ENCODE measurements around the gene MRPL49.
"Not testable (repeated sequence)": the region's sequence is repeated elsewhere in the genome, so short reads cannot be mapped to it uniquely, and the experiment has no call there.

MRPL49 gene

DNA sequence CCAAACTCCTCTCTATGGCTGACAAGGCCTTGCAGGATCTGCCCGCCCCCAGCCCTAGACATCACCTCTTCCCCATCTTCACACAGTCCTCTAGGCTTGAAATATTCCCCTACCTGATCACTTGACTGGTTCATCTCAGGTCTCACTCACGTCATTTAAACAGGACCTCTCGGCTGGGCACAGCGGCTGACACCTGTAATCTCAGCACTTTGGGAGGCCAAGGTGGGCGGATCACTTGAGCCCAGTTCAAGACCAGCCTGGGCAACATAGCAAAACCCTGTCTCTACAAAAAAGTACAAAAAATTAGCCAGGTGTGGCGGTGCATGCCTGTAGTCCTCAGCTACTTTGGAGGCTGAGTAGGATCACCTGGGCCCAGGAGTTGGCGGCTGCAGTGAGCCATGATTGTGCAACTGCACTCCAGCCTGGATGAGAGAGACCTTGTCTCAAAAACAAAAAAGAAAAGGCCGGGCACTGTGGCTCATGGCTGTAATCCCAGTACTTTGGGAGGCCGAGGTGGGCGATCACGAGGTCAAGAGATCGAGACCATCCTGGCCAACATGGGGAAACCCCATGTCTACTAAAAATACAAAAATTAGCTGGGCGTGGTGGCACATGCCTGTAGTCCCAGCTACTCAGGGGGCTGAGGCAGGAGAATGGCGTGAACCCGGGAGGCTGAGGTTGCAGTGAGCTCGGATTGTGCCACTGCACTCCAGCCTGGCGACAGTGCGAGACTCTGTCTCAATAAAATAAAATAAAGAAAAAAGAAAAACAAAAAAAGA lies 3.0 kb upstream of the MRPL49 start:
- DNase-seq = not testable (repeated sequence)

- DNase-seq = no peak
These were observed 2.5 kb upstream of the MRPL49 start for GRCh38 chr11:65119670-65119995.

DNA sequence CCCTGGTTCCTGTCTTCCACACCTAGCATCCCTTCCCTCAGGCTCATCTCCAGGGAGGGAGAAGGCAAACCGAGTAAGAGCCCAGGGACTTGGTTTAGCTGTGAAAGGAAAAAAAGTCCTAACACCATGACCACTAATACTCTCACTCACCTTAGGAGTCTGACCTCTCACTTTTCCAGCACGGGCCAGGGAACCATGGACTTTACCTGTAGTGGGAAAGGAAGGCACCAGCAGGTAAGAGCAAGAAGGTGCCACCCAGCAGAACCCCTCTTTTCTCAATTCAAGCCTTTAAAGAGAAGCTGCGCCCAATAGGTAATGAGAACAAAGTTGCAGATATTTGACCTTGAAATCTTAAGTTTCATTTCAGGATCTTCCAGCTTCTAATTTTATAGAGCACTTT lies 1.3 kb upstream of the MRPL49 start:
- DNase-seq = no peak

GRCh38 chr11:65121447-65121864 lies 665 bp upstream of the MRPL49 start:
- DNase-seq = no peak

DNA sequence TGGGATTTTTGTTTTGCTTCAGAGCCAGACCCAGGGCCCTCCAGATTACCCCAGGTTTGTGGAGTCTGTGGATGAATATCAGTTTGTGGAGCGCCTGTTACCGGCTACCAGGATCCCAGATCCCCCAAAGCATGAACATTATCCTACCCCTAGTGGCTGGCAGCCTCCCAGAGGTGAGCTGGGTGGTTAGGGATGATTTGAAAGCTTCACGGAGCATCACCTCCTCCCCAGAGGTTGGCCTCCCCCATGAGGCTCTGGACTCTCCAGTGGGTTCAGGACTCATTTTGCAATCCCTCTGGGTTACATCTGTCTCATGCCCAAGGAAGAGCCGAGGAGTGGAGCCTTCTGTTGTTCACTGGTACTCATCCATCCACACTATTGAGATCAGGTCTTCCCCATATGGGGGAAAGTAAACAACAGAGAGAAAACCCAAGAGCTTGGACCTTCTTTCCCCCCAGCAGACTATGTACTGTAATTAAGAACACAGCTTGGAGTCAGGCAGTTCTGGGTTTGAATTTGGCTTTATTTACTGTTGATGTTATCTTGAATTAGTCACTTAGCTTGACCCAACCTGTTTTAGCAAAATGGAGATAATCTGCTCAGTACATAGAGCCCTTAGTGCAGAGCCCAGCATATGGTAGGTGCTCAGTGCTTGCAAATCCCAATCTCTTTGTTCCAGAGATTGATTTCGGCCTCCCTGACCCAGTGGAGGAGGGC lies 2.5 kb downstream of the MRPL49 start:
- DNase-seq = no peak

GRCh38 chr11:65125197-65126056 lies 3.3 kb downstream of the MRPL49 start:
- DNase-seq = no peak

DNA sequence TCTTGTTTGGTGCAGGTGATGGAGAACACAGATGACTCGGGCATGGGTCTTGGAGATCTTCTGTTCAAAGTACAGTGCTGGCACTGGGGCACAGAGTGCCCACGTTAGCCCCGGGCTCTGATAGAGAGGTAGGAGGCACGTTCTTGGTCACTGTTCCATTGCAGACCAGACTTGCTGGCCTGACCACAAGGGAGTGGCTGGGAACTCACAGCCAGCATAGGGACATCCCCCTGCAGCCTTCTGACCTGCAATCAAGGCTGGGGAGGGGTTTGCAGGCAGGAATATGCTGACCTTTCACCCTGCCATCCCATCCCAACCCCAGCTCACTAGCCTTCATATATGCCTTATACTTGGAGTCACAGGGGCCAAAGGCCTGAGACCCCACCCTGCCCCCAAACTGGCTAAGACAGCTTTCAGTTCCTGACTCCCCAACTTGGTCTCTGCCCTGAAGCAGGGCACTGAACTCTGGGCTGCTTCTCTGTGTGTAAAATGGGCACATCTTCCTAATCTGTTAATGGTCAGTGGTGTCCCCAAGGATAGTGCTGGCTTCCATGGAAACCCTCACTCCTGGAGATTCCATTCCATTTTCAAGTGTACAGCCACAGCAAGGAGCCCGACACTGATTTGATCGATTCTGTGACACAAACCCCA lies 4.6 kb downstream of the MRPL49 start:
- DNase-seq = no peak

DNA sequence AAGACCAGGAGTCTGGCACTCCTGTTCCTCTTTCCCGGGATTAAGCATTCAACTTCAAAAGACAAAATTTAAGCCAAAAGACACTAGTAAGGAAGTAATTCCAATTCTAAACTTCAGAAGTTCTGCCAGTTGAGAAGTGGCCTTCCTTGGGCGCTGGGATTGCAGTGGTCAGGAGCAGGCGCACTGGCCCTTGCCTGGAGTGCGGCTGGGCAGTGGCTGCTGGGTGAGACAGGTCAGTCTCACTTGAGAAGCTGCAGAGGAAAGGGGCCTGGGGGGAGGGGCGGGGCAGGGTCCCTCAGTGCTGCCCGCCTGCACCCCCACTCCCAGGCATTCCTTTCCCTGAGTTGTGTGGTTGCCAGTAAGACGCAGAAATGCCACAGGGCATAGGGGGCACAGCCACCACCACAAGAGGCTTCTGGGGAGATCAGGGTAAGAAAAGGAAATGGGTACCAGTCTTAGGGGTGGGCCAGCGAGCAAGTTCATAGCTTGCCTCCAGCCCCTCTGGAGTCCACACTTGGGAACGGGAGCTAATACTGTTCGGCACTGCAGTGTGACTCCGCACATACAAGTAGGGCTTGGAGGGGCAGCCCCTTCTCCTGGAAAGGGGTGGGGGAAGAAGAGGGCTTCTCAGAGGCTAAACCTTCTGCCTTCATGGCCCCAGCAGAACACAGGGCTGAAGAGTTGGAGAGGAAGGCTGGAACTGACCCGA lies 5.5 kb downstream of the MRPL49 start:
- DNase-seq = no peak

DNA sequence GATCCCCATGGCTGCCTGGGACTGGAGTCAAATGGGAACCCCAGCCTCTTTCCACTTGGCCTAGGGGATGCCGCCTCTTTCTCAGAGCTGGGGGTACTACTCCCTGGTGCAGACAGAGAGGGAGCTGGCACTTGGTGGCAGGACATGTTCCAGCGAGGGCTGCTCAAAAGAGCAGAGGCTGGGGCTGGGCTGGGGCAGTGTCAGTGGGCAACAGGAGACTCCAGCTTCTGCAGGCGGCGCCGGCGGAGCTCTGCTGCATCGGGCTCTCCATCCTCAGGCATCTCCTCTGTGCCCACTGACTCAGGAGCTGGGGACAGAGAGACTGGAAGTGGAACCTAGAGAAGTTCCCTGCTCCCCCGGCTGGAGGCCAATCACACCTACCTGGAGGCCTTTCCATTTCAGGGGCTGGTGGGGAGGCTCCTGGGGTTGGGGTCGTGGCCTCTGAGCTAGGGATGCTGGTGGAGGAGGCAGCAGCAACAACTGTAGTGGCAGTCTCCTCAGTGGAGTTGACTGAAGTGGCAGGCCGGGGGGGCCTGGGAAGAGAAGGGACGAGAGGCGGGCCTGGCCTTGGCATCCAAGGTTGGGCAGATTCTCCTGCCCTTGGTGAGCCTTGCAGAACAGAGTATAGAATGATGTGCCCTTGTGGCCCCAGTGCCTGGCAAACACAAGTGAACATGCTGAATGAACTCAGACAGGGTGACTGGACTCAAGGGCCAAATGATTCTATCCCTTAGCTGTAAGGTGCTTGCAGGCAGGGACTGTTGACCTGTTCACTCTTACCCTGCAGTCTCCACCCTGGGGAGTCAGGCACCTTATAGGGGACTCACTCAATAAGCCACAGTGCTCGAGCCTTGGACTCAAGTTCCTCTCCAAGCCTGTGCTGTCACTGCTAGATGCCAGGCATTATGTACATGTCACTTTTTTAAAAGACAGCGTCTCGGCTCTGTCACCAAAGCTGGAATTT lies 6.3 kb downstream of the MRPL49 start:
- no peak for DNase-seq

- DNase-seq = no peak
These were observed 7.7 kb downstream of the MRPL49 start for GRCh38 chr11:65129649-65130441.

- DNase-seq = no peak
These were observed 8.7 kb downstream of the MRPL49 start for GRCh38 chr11:65130631-65131416.

- no peak for DNase-seq
These were observed 9.3 kb downstream of the MRPL49 start for GRCh38 chr11:65131417-65131776.

DNA sequence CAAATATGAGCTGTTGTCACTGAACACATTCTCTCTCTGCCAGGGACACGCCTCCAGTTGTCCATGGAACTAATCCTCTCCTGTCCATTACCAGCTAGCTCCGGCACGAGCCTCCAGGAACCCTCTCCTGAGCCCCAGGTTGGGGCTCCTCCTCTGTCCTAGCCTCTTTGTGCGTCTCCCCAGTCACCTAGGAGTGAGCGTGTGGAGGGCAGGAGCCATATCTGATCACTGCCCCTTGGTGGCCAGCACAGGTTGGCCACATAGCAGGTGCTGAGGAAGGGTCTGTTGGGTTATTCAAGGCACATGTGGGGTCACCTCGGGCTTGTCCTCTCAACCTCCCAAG lies 9.7 kb downstream of the MRPL49 start:
- no peak for DNase-seq

DNA sequence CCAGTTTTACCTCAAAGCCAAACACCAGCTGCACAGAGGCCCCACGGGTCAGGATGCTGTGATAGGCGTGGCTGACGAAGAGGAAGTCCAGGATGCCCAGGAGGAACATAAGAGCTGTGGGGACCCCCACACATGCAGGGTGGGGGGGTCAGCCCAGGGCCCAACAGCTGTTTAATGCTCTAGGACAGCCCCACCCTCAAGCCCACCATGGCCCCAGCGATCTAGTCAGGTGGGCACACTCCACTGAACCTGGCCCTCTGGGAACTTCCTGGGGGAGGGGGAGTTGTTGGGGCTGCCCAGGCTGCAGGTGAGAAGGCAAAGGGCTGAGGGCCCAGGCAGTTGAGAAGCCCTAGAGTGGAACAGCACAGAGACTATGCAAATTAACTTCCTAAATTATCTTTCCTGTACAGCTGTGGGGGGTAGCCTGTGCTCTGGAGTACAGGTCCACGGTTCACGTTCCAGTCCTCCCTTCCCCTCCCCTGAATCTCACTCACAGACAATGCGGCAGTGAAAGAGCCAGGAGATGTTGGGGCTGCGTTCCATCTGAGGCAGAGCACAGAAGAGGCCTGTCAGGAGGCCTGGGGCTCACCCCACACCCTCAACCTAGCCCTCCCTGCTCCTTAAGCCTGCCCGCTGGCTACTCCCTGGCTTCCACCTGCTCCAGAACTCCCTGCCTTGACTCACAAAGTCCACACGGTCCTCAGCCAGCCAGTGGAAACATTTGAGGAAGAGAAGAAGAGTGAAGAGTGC lies 10.3 kb downstream of the MRPL49 start:
- no peak for DNase-seq

GRCh38 chr11:65132988-65133700 lies 11.0 kb downstream of the MRPL49 start:
- peak; percentile 12 for DNase-seq

DNA sequence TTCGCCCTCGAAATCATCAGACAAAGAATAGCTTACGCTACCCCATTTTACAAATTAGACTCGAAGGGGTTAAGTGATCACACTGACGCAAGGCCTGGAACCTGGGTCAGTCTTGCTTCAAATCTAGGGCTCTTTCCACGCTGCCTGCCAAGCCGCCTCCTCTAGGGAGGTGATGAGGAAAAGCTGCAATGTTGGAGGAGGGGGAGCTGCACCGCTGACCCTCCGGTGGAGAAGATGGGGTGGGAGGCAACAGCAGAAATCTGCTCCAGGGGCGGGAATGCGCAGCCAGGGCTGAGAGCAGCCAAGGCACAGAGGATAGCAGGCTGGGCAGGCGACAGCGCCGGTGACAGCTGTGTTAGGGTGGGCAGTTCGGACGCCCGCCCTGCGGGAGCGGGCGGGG lies 11.6 kb downstream of the MRPL49 start:
- DNase-seq = no peak

GRCh38 chr11:65134240-65134951 lies 12.3 kb downstream of the MRPL49 start, which contains the start of gene SYVN1:
Gene SYVN1, minus strand, starts transcription at chr11:65134519. Its CDS starts 918 bp downstream, at chr11:65133601.
- DNase-seq = peak; percentile 75
